ENCODE measurements around the gene SEC14L3. TPM values are rescaled to one million over a fixed set of nuclear protein-coding genes. Genes with fewer than 3 reads are reported as not detected.

The SEC14L3 gene
- total RNA-seq, 1 experiment from 2014 or later: not detected

DNA sequence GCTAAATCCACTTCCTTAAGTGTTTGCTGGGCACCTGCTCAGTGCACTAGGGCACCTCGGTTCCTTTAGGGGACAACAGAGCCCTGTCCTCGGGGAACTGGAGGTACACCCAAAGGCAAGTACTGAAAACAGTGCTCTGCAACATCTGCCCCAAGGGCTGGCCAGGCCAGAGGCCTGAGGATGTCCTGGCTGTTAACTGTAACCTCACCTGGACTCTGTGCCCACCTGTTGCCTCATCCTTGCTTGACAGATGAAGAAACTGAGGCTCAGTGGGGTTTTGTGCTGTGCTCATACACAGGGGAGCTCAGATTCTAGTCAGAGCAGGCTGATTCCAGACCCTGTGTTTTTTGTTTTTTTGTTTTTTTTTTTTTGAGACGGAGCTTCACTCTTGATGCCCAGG, 31.1 kb upstream of the SEC14L3 start:
- TF ChIP-seq, protein P1, sequence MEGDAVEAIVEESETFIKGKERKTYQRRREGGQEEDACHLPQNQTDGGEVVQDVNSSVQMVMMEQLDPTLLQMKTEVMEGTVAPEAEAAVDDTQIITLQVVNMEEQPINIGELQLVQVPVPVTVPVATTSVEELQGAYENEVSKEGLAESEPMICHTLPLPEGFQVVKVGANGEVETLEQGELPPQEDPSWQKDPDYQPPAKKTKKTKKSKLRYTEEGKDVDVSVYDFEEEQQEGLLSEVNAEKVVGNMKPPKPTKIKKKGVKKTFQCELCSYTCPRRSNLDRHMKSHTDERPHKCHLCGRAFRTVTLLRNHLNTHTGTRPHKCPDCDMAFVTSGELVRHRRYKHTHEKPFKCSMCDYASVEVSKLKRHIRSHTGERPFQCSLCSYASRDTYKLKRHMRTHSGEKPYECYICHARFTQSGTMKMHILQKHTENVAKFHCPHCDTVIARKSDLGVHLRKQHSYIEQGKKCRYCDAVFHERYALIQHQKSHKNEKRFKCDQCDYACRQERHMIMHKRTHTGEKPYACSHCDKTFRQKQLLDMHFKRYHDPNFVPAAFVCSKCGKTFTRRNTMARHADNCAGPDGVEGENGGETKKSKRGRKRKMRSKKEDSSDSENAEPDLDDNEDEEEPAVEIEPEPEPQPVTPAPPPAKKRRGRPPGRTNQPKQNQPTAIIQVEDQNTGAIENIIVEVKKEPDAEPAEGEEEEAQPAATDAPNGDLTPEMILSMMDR (conservative IDR thresholded peaks at IDR 0.05): no peak
- WGBS (ENCODE audit: extremely low coverage, insufficient read length, low lambda C conversion rate): no CpG with 5 or more reads among the region's 3 CpGs
- Histone ChIP-seq H3T11ph (ENCODE audit: low read length) (no peak overlapping the region), H3K14ac (ENCODE audit: insufficient read depth, low read length) (no peak overlapping the region), H2BK12ac (ENCODE audit: insufficient read length, low read depth, low read length) (no peak overlapping the region), H3K4me1 (ENCODE audit: insufficient read depth, low read length) (no peaks in the 10 kb centered on the region), H3K4me2 (ENCODE audit: insufficient read depth, insufficient read length, low read length) (no peak overlapping the region), H4K20me1 (ENCODE audit: control insufficient read depth, insufficient read depth, insufficient read length) (no peaks in the 10 kb centered on the region), H2BK20ac (ENCODE audit: low read depth, low read length, poor library complexity, severe bottlenecking) (no peak overlapping the region), H3K23me2 (ENCODE audit: insufficient read length, low read depth, low read length, poor library complexity, severe bottlenecking) (no peaks in the 10 kb centered on the region), H4K91ac (ENCODE audit: insufficient read length, low read depth, low read length) (no peak overlapping the region), H3K27me3 (ENCODE audit: insufficient read depth, low read length) (no peaks in the 10 kb centered on the region), H3K27ac (ENCODE audit: insufficient read length, low read depth, low read length) (no peak overlapping the region), H3K56ac (ENCODE audit: insufficient read length, low read depth, low read length) (no peak overlapping the region), H3K18ac (ENCODE audit: insufficient read length, low read depth, low read length) (no peak overlapping the region), H3K23ac (ENCODE audit: insufficient read length, low read depth, low read length) (no peak overlapping the region), H3K4ac (ENCODE audit: low read depth, low read length) (no peak overlapping the region), H2AFZ (ENCODE audit: low read length) (no peak overlapping the region), H2BK5ac (ENCODE audit: insufficient read length, low read length) (no peak overlapping the region), H3K9me3 (ENCODE audit: control insufficient read depth, low read depth, low read length) (no peaks in the 10 kb centered on the region), H4K8ac (replicated peaks; ENCODE audit: insufficient read length, low read depth, low read length) (no peak overlapping the region), H2BK15ac (ENCODE audit: low read depth, low read length) (no peak overlapping the region), H3K79me2 (ENCODE audit: insufficient read depth, low read length) (no peaks in the 10 kb centered on the region), H4K5ac (ENCODE audit: insufficient read length, low read depth, low read length) (no peak overlapping the region), H2BK120ac (ENCODE audit: low read depth, low read length, poor library complexity, severe bottlenecking) (no peak overlapping the region), H3K9ac (ENCODE audit: extremely low read depth, insufficient read length, low read length) (no peak overlapping the region), H3K79me1 (ENCODE audit: insufficient read depth, low read depth, low read length, poor library complexity, severe bottlenecking) (no peaks in the 10 kb centered on the region), H2AK5ac (ENCODE audit: insufficient read length, low read length) (no peak overlapping the region)
- H3K4me1 Mint-ChIP-seq: no peaks in the 10 kb centered on the region
- H3K27ac Mint-ChIP-seq: no peak overlapping the region
- no peak for DNase-seq
- no peaks in the 10 kb centered on the region for H3K36me3 Mint-ChIP-seq (ENCODE audit: insufficient read depth in 1 of 3, low read depth in 3 of 3)
- no peak overlapping the region for H3K4me3 Mint-ChIP-seq
- no peaks in the 10 kb centered on the region for H3K9me3 Mint-ChIP-seq
- H3K27me3 Mint-ChIP-seq (ENCODE audit: low read depth): peaks cover 2% of the 10 kb centered on the region; the same call in 1 of the 2 replicates

All from H9 (cell line).